Activated effector memory CD4-positive, alpha-beta T cell treated with Interleukin-2 at 50 U/mL for 16 hours (primary cell): Measurements from ENCODE around the gene OPN4.
A peak's percentile ranks its signal among the peaks of the same experiment; 100 is the strongest.

Experiments
- DNase-seq: peaks from one replicate; pipeline ENCODE4 v3.0.0-alpha.2; 2020

Gene OPN4

GRCh38 chr10:86684331-86685097 lies 30.2 kb downstream of the OPN4 start:
- DNase-seq, result no peak

- DNase-seq, result no peak
Observed at GRCh38 chr10:86685416-86685815, 31.1 kb downstream of the OPN4 start.

- no peak for DNase-seq
Observed at GRCh38 chr10:86685893-86686632, 31.7 kb downstream of the OPN4 start.

GRCh38 chr10:86686972-86687371 lies 32.6 kb downstream of the OPN4 start:
- no peak for DNase-seq

- DNase-seq, result no peak
Observed at GRCh38 chr10:86687750-86688149, 33.4 kb downstream of the OPN4 start.

GRCh38 chr10:86688398-86688921 lies 34.1 kb downstream of the OPN4 start:
- DNase-seq, result peak; percentile 33

- no peak for DNase-seq
Observed at GRCh38 chr10:86689146-86689545, 34.8 kb downstream of the OPN4 start.

GRCh38 chr10:86690231-86690630 lies 35.9 kb downstream of the OPN4 start:
- DNase-seq, result no peak

- no peak for DNase-seq
Observed at GRCh38 chr10:86690657-86691084, 36.3 kb downstream of the OPN4 start.

- no peak for DNase-seq
Observed at GRCh38 chr10:86691333-86692022, 37.1 kb downstream of the OPN4 start.

GRCh38 chr10:86692023-86692514 lies 37.7 kb downstream of the OPN4 start:
- DNase-seq, result no peak

- DNase-seq, result no peak
Observed at GRCh38 chr10:86692664-86693063, 38.3 kb downstream of the OPN4 start.

GRCh38 chr10:86693275-86693674 lies 38.9 kb downstream of the OPN4 start:
- DNase-seq, result no peak

- DNase-seq, result peak; percentile 3
Observed at GRCh38 chr10:86693721-86694369, 39.5 kb downstream of the OPN4 start.

GRCh38 chr10:86698207-86698940 lies 44.0 kb downstream of the OPN4 start:
- DNase-seq, result no peak

- DNase-seq, result no peak
Observed at GRCh38 chr10:86699125-86699524, 44.8 kb downstream of the OPN4 start.

- DNase-seq, result no peak
Observed at GRCh38 chr10:86699541-86699940, 45.2 kb downstream of the OPN4 start.

- DNase-seq, result no peak
Observed at GRCh38 chr10:86699991-86700840, 45.9 kb downstream of the OPN4 start.

GRCh38 chr10:86700851-86701617 lies 46.7 kb downstream of the OPN4 start:
- DNase-seq, result no peak

- DNase-seq, result no peak
Observed at GRCh38 chr10:86703176-86703575, 48.8 kb downstream of the OPN4 start.
